GM21786 (cell line): ENCODE results near the gene KRTAP1-3.
"Not testable (repeated sequence)": the region's sequence is repeated elsewhere in the genome, so short reads cannot be mapped to it uniquely, and the experiment has no call there.

Experiments
- ATAC-seq: cut with Tn5 transposase; IDR thresholded peaks from one replicate; pipeline ENCODE4 v1.9.1; 2021; ENCODE audit not compliant: unreplicated experiment

The KRTAP1-3 gene

GRCh38 chr17:41012326-41013120 is 22.2 kb downstream of the KRTAP1-3 start:
- no peak for ATAC-seq

GRCh38 chr17:41010441-41010840 is 24.2 kb downstream of the KRTAP1-3 start:
- ATAC-seq, result no peak

GRCh38 chr17:41009936-41010335 is 24.7 kb downstream of the KRTAP1-3 start:
- ATAC-seq, result no peak

GRCh38 chr17:41009301-41009760 is 25.3 kb downstream of the KRTAP1-3 start:
- ATAC-seq, result no peak

- ATAC-seq, result no peak
Observed at GRCh38 chr17:41008811-41009210, 25.9 kb downstream of the KRTAP1-3 start, which contains the start of gene KRTAP3-1. Gene KRTAP3-1, minus strand, starts transcription at chr17:41009128. Its CDS starts 54 bp downstream, at chr17:41009074.

- ATAC-seq, result no peak
Observed at GRCh38 chr17:41004397-41004796, 30.3 kb downstream of the KRTAP1-3 start.

GRCh38 chr17:41003926-41004325 is 30.7 kb downstream of the KRTAP1-3 start:
- no peak for ATAC-seq

- no peak for ATAC-seq
Observed at GRCh38 chr17:41002814-41003213, 31.9 kb downstream of the KRTAP1-3 start.

- ATAC-seq, result no peak
Observed at GRCh38 chr17:41001795-41002194, 32.9 kb downstream of the KRTAP1-3 start.

GRCh38 chr17:40999563-40999962 is 35.1 kb downstream of the KRTAP1-3 start, which contains the start of gene KRTAP3-2:
Gene KRTAP3-2, minus strand, starts transcription at chr17:40999906. Its CDS starts 53 bp downstream, at chr17:40999853.
- not testable (repeated sequence) for ATAC-seq

GRCh38 chr17:40997361-40997760 is 37.3 kb downstream of the KRTAP1-3 start:
- no peak for ATAC-seq

GRCh38 chr17:40996829-40997228 is 37.8 kb downstream of the KRTAP1-3 start:
- ATAC-seq, result no peak

- ATAC-seq, result no peak
Observed at GRCh38 chr17:40995116-40995515, 39.6 kb downstream of the KRTAP1-3 start.

GRCh38 chr17:40993839-40994238 is 40.8 kb downstream of the KRTAP1-3 start, which contains the start of gene KRTAP3-3:
Gene KRTAP3-3, minus strand, starts transcription at chr17:40994164. Its CDS starts 67 bp downstream, at chr17:40994097.
- ATAC-seq, result no peak

GRCh38 chr17:40993084-40993483 is 41.6 kb downstream of the KRTAP1-3 start:
- no peak for ATAC-seq

GRCh38 chr17:40992666-40993065 is 42.0 kb downstream of the KRTAP1-3 start:
- ATAC-seq, result no peak

GRCh38 chr17:40986920-40987319 is 47.8 kb downstream of the KRTAP1-3 start:
- no peak for ATAC-seq

- ATAC-seq, result no peak
Observed at GRCh38 chr17:40984226-40984625, 50.4 kb downstream of the KRTAP1-3 start, which contains the start of gene KRT40. Gene KRT40, minus strand, starts transcription at chr17:40984326. Its CDS starts 53 bp downstream, at chr17:40984273.
